CD4-positive, alpha-beta T cell treated with Interleukin-2 at 100 ng/mL for 4 hours (primary cell): ENCODE data around the gene RELN.
"Not testable (repeated sequence)": the region's sequence is repeated elsewhere in the genome, so short reads cannot be mapped to it uniquely, and the experiment has no call there.

Experiments
- DNase-seq: peaks from one replicate; pipeline ENCODE4 v3.0.0-alpha.2; 2020; ENCODE audit warnings: low spot score

RELN gene

GRCh38 chr7:103989200-103989784, at the start of gene RELN:
RELN (minus strand) TSS chr7:103989658; CDS start chr7:103989356, 302 bp downstream.
- DNase-seq, result no peak

DNA sequence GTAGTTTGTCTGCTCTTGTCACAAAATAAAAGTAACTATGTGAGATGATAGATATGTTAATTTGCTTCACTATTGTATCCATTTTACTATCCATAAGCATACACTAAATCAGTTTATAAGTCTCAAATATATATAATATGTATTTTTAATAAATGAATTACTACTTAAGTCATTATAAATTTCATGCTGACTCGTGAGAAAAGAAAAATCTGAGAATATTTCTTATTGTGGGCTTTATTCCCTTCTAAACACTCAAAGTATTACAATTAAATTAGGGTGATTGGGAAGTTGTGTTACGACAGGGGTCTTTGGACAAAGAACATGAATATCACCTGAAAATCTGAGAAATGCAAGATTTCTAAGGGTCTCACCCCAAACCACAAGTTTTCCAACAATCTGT, 48.7 kb upstream of the RELN start:
- DNase-seq, result no peak

DNA sequence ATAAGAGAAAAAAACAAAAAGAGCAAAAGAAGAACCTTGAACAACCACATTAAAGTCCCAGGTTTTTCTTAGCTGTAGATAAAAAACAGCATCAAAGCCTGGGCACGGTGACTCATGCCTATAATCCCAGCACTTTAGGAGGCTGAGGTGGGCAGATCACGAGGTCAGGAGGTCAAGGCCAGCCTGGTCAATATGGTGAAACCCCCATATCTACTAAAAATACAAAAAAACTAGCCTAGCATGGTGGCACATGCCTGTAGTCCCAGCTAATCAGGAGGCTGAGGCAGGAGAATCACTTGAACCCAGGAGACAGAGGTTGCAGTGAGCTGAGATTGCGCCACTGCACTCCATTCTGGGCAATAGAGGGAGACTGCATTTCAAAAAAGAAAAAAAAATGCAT, 47.4 kb upstream of the RELN start:
- DNase-seq, result not testable (repeated sequence)

DNA sequence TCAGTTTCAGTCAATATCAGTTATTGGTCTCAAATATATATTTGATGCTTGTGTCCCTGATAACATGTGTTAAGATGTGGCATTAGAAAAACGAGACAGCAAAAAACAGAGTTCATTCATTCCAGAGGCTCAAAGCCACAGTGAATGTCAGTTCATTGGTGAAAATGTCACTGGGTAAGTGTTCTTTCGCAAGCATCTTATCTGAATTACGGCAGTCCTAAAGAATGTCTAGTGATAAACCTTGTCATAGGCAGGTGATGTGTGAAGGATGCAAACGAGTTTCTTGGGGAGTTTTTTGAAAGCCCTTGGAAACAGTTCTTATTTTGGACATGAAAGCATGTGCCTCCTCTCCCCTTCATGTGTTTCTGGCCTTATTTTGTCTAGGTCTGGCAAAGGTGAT, 45.9 kb upstream of the RELN start:
- no peak for DNase-seq

GRCh38 chr7:104034679-104035078, 45.2 kb upstream of the RELN start:
- DNase-seq, result no peak

DNA sequence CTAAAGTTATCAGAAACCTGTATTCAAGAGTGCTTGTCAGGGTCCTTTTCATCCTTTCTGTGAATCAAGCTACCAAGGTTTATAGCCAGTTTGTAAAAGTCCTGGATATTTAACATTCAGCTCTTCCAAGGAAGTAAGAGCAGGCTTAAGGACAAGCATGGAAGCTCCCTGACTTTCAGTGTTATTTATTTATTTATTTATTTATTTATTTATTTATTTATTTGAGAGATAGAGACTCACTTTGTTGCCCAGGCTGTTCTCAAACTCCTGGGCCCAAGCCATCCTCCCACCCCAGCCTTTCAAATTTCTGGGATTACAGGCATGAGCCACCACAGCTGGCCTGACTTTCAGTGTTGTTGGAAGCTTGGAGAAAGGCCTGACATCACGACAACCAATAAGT, 44.4 kb upstream of the RELN start:
- no peak for DNase-seq

DNA sequence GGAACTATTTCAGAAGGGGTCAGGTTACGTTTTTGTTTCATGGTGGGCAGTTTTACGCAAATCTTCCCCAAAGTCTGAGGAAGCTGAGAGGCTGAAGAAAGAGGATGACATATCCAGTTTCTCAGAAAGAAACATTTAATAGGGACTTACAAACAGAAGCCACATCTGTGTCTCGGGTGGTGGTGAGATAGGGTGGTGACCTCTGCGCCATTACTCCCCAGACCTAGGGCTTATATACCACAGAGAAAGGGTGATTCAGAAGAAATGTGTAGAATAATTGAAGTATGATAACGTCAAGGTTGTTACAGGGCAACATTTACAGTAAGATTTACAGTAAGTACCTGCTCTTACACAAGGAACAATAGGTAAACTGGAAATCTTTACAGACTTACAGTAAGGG, 43.0 kb upstream of the RELN start:
- DNase-seq, result no peak

DNA sequence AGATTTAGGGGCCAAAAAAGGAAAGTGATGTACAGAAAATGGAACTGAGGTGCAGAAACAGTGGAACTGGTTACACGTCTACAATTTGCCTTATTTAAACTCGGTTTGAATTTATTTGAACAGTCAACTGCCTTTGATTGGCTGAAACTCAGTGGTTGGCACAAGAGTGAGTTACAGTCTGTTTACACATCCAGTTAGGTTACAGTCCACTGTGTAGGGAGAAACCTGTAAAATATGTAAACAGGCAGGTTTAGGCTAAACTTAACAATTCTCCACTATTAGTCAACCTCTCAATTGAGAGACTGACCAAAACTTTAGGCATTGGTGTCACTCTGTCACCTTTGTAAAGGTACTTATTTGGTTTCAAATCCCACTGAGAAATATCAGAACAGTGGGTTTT, 40.3 kb upstream of the RELN start:
- DNase-seq, result no peak

- DNase-seq, result no peak
These were observed 35.2 kb upstream of the RELN start for GRCh38 chr7:104024632-104025031.

DNA sequence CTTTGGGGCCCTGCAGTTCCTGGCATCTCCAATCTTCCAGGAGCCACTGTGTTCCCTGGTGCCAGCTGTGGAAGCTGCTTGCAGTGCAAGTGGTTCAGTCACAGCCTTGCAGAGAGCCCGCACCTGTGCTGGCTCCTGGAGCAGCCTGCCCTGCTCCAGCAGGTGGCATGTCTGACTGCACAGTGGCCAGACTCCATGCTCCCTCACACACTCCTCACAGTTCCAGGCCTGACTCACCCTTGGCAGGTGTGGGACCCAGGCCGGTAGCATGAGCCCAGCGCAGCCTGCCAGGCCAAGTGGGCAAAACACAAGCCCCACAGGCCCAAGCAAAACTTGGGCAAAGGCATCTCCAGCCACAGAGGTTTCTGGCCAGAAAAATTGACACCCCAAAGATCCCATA, 33.6 kb upstream of the RELN start:
- no peak for DNase-seq

DNA sequence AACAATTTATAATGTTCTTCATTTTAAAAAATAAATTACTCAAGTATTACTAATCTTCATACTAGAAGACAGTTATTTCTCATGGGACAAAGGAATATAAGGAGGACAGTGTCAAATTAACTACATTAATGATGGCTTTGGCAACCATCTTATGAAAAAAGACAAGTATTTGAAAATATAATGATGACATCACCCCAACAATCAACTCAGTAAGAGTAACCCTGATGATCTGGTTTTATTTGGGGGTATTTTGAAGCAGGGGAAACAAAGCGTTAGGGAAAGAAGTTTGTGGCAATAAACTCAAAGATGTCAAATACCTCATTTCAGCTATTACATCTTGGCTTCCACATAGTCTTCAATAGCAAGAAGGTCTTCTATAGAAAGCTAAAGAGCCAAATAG, 29.0 kb upstream of the RELN start:
- no peak for DNase-seq

GRCh38 chr7:104017001-104017400, 27.5 kb upstream of the RELN start:
- no peak for DNase-seq

DNA sequence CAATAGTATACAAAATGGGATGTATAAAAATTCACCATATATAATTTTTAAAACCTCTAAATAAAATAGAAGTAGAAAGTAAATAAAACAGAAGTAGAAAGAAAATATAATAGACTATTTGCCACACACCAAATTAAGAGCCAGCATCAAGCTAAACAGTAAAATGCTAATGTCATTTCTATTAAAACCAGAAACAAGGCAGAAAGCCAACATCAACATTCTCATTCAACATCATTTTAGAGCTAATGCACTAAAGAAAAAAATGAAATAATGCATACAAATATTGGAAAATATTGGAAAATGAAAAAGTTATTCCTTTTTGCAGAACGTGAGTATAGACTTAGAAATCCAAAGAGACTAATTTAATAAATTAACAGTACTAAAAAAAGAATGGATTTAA, 23.4 kb upstream of the RELN start:
- no peak for DNase-seq

GRCh38 chr7:104011829-104012228, 22.4 kb upstream of the RELN start:
- DNase-seq, result no peak

GRCh38 chr7:104010052-104010909, 20.8 kb upstream of the RELN start:
- no peak for DNase-seq

DNA sequence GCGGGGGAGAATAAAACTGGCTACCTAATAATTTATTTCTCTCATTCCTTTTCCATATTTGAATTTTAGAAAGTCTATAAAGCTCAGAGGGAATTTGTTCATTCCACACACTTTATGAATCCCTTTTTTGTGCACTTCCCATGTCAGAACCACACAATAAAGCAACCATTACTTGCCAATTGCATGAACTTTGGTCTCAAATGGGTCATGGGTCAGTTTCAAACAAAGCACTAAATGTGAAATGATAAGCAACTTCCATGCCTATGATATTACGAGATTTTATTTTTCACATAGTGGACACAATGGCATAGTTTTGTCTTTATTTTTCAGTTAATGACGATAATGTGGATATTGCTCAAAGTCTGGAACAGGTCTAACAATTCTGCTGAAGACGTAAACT, 18.6 kb upstream of the RELN start:
- DNase-seq, result no peak

- no peak for DNase-seq
These were observed 18.2 kb upstream of the RELN start for GRCh38 chr7:104007614-104008013.

DNA sequence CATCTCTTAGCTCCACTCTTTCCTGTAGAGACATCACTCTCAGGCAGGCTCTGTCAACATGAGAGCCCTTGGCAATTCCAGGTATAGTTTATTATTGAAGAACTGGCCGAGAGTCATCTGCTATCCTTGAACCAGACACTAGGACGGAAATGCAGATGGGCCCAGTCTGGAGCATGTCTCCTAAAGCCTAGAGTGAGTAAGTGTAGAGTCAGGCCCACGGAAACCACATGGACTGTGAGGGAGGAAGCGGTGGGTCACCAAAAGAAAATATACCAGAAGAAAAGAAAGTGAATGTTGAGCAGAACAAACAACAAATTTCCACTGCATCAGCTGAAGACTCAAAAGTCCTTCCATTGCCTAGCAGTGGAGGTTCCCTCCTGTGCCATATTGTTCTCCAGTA, 15.7 kb upstream of the RELN start:
- DNase-seq, result no peak

DNA sequence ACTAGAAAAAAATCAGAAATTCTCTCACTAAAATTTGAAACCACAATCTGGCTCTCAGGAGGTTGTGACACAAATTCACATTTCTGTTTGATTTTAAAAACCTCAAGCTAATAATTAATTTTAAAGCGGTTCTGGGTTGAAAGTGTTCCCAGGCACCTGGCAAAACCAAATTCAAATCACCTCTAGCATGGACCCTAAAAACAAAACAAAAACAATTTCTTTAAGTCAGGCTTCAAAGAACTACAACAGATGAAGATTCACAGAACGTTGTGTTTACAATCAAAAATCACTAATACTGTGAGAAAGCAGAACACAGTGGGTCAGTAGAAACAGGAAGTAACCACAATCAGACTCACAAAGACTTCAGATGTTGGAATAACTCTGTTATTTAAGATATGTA, 7.2 kb upstream of the RELN start:
- DNase-seq, result no peak

- no peak for DNase-seq
These were observed 6.6 kb upstream of the RELN start for GRCh38 chr7:103996017-103996551.

DNA sequence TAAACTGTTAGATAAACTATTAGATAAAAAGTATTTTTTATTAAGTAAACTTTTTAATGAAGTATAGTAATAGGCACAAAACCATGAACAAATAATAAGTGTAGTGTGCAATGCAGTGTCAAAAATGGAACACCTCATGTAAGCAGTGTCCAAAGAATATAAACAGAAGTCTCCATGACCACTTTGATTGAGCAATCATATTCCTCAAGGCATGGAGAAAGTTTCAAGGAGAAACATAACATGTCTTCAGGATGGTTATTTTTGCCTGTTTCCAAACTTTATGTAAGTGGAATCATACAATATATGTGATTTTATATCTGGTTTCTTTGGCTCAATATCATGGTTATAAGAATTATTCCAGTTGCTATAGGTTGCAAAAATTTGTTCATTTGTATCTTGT, 6.1 kb upstream of the RELN start:
- no peak for DNase-seq

- no peak for DNase-seq
These were observed 4.1 kb upstream of the RELN start for GRCh38 chr7:103993551-103993950.

DNA sequence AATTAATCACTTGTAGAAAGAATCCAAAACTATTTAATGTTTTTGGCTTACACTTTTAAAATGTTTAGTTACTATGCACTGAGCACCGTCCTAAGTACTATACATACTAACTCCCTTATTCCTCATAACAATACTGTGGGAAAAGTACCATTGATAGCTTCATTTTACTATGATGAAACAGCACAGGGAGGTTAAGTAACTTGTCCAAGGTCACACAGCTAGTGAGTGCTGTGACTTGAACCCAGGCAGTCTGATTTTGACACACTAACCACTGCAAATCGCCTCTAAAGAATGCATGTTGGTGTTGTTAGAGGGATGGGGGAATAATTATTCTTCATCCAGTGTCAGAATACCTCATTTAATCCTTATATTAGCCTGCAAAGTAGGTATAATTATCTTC, 1.9 kb upstream of the RELN start:
- DNase-seq, result no peak

DNA sequence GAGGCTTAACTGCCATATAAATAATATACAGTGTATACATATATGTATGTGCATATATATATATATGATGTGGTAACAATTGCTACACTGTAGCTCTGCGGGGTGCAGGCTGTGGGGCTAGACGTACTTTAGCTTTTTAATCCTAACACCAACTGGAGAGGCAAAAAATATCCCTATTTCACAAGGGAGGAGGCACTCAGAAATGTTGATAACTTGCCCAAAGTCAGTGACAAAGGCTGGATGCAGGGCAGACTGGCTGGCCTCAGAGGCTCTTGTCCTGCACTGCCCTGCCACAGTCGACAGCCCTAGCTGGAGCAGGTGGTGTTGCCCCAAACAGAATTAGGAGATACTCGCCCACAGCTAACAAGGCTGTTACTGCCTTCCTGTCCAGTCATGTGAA, 1.5 kb upstream of the RELN start:
- no peak for DNase-seq
